Uterus (tissue), 2 donors: ENCODE results near the gene SLC39A13.

Experiments used
- CTCF ChIP-seq, 4 experiments: fragments of 200-600 bp in 2 of 4; fragments of 450-650 bp in 2 of 4; sonication (generic) in 2 of 4; IDR thresholded peaks; one replicate each; pipeline ENCODE4 v1.5.1; 2016 to 2019; ENCODE audit warnings: antibody characterized with exemption in 4 of 4, mild to moderate bottlenecking in 2 of 4, moderate library complexity in 1 of 4
- POLR2A ChIP-seq, 2 donors: fragments of 450-650 bp; IDR thresholded peaks; one replicate each; pipeline ENCODE4 v1.6.1; 2016; ENCODE audit warnings: antibody characterized with exemption in 2 of 2, mild to moderate bottlenecking in 1 of 2, moderate library complexity in 1 of 2

GRCh38 chr11:47447906-47448305 is 39.5 kb downstream of the SLC39A13 start:
- TF ChIP-seq POLR2A (IDR thresholded peaks at IDR 0.05) (no peak), CTCF (IDR thresholded peaks at IDR 0.05) (no peak)
